Astrocyte of the spinal cord (primary cell): ENCODE data around the gene ARVCF.

Source experiments
- DNase-seq: peaks from one replicate; pipeline ENCODE4 v3.0.0; 2011; ENCODE audit warnings: low read depth, low spot score
- H3K4me3 ChIP-seq: 2 replicates; pipeline ENCODE4 v1.5.1; 2011; ENCODE audit warnings: low read depth, mild to moderate bottlenecking, low read length, moderate library complexity
- CTCF ChIP-seq: IDR thresholded peaks from 2 replicates; pipeline ENCODE4 v1.5.1; 2012; ENCODE audit warnings: low read depth, mild to moderate bottlenecking, low read length, inconsistent platforms
- in situ Hi-C: cut with HindIII; loops from 2 replicates; pipeline ENCODE4 v1.10.0; 2017; ENCODE audit warnings: low sequenced_read_pairs

Gene ARVCF

GRCh38 chr22:19982991-19983578 lies 33.5 kb downstream of the ARVCF start:
- no peak overlapping the region for H3K4me3 ChIP-seq
- DNase-seq = no peak
- no peak for TF ChIP-seq CTCF
- in situ Hi-C loops = no loop called here

GRCh38 chr22:19981961-19982920 lies 34.4 kb downstream of the ARVCF start:
- no peak for DNase-seq
- TF ChIP-seq CTCF = no peak
- in situ Hi-C loops = no loop called here
- no peak overlapping the region for H3K4me3 ChIP-seq

GRCh38 chr22:19981171-19981960 lies 35.3 kb downstream of the ARVCF start:
- in situ Hi-C loops = no loop called here
- no peak for DNase-seq
- no peak overlapping the region for H3K4me3 ChIP-seq
- TF ChIP-seq CTCF = no peak

- no peak for TF ChIP-seq CTCF
- no peak overlapping the region for H3K4me3 ChIP-seq
- DNase-seq = no peak
- in situ Hi-C loops = no loop called here
Observed at GRCh38 chr22:19980766-19981165, 35.9 kb downstream of the ARVCF start.

- no peak for TF ChIP-seq CTCF
- no peak for DNase-seq
- in situ Hi-C loops = no loop called here
- H3K4me3 ChIP-seq = no peak overlapping the region
Observed at GRCh38 chr22:19979712-19980493, 36.7 kb downstream of the ARVCF start.

- no peak for DNase-seq
- in situ Hi-C loops = no loop called here
- no peak for TF ChIP-seq CTCF
- H3K4me3 ChIP-seq = no peak overlapping the region
Observed at GRCh38 chr22:19978748-19979147, 37.9 kb downstream of the ARVCF start.
